HG02852 (cell line): Measurements from ENCODE around the gene SYNDIG1L.
"Not testable (repeated sequence)": the region's sequence is repeated elsewhere in the genome, so short reads cannot be mapped to it uniquely, and the experiment has no call there.

Source experiments
- ATAC-seq: cut with Tn5 transposase; IDR thresholded peaks from one replicate; pipeline ENCODE4 v1.9.1; 2021; ENCODE audit warnings: mild to moderate bottlenecking, moderate library complexity; ENCODE audit not compliant: unreplicated experiment

Gene SYNDIG1L

DNA sequence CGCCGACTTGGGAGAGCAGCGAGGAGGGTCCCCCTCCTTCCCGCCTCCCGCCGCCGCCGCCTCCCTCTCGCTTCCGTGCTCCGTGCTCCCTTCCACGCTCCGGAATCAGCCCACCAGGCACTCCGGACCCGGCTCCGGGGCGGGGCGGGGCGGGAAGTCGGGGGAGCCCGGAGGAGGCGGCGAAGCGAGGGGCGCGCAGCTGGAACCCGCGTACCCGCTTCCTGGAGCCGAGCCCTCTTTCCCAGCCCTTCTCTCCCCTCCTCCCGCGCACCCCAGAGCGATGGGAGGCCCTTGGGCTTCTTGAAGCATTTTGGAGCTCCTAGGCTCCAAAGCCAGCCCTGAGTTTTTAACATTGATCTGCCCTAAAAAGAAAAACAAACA is at the start of gene SYNDIG1L:
Gene SYNDIG1L (minus strand): TSS at position 9 of the 381 bp plus-strand sequence. CDS start 16,466 bp downstream, outside the sequence.
- ATAC-seq, result no peak

DNA sequence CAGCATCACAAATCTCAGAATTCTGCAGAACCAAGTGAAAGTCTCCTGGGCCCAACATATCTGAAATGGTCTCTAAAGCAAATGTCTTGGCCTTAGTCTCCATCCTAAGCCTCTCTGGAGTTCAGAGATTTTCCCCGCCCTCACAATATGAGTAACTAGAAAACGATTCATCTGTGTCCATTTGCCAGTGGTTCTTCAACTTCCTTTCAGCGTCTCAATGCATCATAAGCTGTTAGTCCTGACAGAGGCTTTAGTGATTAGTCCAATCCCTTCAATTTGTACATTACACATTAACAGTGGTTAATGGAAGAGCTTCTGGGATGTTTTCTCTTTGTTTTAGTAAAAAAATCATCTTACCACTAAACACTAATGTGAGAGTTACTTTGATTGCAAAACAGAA is 49.7 kb upstream of the SYNDIG1L start:
- ATAC-seq, result no peak

DNA sequence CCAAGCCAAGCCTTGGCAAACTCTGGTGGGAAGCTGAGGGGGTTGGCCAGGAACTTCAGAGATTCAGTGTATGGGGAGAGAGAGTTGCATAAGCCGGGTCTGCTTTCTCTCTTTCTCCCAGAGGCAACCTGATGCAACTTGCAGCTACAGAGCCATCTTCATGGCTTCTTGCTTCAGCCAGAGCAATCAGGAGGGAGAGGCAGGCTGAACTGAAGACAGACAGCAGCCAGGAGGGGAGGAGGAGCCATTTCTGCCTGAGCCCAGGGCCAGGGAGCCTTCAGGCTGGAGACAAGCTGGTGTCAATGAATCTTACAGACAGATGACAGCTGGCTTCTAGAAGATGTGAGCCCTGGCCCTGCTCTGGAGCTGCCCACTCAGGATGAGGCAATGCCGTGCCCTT is 48.4 kb upstream of the SYNDIG1L start:
- ATAC-seq, result no peak

- ATAC-seq, result no peak
Measured at GRCh38 chr14:74472601-74473000, 46.6 kb upstream of the SYNDIG1L start.

GRCh38 chr14:74469548-74470518 is 43.8 kb upstream of the SYNDIG1L start:
- ATAC-seq, result no peak

DNA sequence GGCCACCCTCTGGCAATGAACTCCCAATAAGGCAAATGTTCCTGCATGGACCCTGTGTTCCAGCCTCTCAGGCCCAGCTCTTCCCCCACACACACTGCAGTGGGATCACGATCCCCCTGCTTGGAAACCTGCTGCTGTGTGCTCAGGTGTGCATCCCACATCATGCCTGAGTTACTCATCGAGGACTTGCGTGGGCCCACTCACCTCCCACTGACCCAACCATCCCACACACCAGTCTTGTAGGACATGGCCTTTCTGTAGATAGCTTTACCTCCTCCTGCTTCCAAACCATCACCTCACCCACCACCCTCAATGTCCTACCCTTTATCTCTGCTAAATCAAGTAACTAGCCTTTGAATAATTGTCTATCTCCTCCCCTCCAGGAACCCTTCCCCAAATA is 42.5 kb upstream of the SYNDIG1L start:
- no peak for ATAC-seq

GRCh38 chr14:74465335-74465734 is 39.3 kb upstream of the SYNDIG1L start:
- no peak for ATAC-seq

- no peak for ATAC-seq
Measured at GRCh38 chr14:74464785-74465184, 38.8 kb upstream of the SYNDIG1L start.

GRCh38 chr14:74463697-74464096 is 37.7 kb upstream of the SYNDIG1L start:
- ATAC-seq, result no peak

DNA sequence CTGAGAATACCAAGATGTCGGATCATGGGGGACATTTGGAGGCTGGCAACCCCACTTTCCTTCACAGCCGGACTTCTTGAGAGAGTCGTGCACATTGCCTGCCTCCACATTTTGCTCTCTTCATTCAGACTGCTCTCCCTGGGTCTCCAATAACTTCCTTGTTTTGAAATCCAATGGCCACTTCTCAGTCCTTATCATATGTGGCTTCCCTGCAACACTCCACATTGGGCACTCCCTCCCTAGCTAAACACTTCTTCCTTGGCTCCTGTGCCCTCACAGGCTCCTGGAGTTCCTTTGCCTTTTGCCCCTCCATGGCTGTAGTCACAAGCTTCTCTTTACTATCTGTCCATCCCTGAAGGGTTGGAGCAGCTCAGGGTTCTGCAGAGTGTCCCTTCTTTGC is 37.0 kb upstream of the SYNDIG1L start:
- ATAC-seq, result no peak

- ATAC-seq, result no peak
Measured at GRCh38 chr14:74459976-74460375, 34.0 kb upstream of the SYNDIG1L start.

GRCh38 chr14:74459289-74459946 is 33.4 kb upstream of the SYNDIG1L start:
- peak; percentile 52 for ATAC-seq

GRCh38 chr14:74457565-74457895 is 31.5 kb upstream of the SYNDIG1L start:
- no peak for ATAC-seq

GRCh38 chr14:74456684-74457564 is 30.9 kb upstream of the SYNDIG1L start:
- no peak for ATAC-seq

- not testable (repeated sequence) for ATAC-seq
Measured at GRCh38 chr14:74454397-74454796, 28.4 kb upstream of the SYNDIG1L start.

DNA sequence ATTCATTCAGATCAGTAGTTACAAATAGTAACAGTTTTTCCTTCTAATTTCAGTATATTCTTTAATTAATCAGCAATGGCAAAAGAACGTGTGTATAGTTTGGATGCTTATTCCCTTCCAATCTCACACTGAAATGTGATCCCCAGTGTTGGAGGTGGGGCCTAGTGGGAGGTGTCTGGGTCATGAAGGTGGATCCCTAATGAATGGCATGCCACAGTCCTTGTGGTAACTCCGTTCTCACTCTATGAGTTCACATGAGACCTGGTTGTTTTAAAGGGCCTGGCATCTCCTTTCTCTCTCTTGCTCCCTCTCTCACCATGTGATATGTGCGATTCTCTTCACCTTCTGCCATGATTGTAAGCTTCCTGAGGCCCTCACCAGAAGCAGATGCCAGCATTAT is 18.9 kb upstream of the SYNDIG1L start:
- ATAC-seq, result no peak

DNA sequence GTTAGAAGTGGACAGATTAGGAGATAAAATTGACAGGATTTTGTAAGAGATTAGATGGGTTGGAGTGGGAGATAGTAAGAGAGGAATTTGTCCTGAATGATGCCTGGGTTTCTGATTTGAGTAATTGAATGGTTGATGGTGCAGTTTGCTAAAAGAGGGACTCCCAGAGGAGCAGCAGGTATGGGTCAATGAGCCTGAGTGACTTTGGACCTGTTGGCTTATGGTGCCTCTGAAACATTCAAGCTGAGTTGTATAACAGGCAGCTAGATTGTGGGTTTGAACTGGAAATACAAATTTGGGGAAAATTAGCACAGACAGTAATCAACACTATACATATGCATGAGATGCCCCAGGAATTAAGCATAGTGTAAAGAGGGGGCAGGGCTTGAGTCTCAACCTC is 16.7 kb upstream of the SYNDIG1L start:
- no peak for ATAC-seq

DNA sequence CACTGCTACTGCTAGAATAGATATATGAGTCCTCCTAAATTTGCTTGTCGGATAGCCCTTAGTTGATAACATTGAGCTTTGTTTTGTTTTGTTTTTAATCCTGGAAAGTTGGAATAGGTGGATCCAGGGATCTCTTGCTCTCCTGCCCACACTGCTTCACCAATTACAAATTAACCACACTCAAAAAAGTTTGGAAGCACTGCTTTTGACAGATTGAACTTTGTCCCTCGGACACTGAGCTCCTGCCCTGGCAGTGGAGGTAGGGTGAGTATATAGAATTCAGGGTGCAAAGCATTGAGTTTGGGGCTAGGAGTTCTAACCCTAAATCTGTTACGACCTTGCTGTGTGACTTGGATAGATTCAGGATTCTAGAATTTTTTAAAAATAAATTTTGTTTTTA is 15.1 kb upstream of the SYNDIG1L start:
- ATAC-seq, result no peak

DNA sequence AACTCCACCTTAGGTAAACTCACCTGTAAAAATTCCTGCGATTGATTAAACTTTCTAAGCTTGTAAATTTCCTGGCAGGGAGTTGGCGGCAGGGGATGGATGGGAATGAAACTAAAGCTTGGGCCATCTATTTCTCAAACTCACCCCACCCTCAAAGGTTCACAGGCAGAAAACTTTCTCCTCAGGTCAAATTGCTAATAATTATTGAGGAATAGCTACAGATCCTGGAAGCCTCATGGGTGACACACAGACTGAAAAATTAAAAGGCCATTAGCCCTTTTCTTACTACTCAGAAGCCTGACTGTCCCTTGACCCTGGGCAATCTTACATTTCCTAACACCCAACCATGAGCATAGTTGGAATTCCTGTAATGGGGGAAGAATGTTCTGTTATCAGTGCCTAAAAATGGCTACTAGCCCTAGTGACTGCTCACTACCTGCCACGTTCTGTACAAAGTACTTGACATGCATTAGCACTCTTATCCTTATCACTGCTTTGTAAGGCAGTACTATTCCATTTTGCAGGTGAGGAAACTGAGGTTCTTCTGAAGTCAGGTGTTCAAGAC is 12.4 kb upstream of the SYNDIG1L start:
- no peak for ATAC-seq

- ATAC-seq, result no peak
Measured at GRCh38 chr14:74437496-74438053, 11.6 kb upstream of the SYNDIG1L start.

DNA sequence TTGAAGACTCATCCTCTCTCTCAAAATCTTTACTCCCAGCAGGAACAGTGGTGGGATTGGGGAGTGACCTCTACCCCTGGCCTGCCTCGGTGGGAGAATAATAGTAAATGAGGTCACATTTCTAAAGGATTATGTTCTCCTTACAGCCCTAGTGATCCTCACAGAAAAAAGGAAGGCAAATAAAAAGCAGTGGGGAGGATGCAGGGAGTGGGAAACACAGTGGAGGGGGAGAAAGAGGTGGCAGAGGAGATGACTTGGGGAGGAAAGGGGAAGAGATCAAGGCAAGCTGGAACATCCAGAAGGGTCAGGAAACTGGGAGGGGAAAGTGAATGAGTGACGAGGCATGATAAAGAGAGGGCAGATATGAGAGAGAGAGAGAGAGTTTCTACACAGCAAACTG is 8.3 kb upstream of the SYNDIG1L start:
- no peak for ATAC-seq
